WI38 (cell line): Measurements from ENCODE around the gene DPP10.

Experiments
- H3K4me3 ChIP-seq: 2 replicates; pipeline ENCODE4 v1.5.1; 2011; ENCODE audit warnings: low read depth, mild to moderate bottlenecking, control low read depth, low read length
- TF ChIP-seq, protein P1 (sequence below): IDR thresholded peaks from 2 replicates; pipeline ENCODE4 v1.5.1; 2012; ENCODE audit warnings: low read depth, mild to moderate bottlenecking, control low read depth, low read length

The DPP10 gene

DNA sequence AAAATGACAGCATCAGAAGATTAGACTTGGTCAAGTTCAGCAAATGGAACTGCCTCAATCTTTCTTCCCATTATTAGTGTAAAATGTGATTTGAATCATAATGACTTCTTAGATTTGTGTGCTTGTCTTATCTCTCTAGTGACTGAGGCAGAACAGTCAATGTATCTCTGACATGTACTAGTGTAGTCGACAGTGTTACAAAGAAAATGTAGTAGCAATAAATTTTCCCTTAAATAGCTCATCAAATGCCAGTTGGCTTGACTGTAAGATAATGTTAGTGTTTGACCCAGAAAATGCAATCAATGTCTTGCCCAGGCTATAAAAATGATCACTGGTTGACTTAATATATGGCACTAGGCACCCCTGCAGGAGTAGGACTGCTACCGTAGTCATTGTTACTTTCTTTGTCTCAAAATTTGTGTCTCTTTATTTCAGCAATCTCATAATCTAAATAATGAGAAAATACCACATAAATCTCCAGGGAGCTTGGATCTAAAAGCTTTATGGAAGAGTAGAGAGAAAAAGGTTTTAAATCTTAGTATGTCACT, 1336.7 kb downstream of the DPP10 start:
- H3K4me3 ChIP-seq: no peak overlapping the region
- TF ChIP-seq, protein P1, sequence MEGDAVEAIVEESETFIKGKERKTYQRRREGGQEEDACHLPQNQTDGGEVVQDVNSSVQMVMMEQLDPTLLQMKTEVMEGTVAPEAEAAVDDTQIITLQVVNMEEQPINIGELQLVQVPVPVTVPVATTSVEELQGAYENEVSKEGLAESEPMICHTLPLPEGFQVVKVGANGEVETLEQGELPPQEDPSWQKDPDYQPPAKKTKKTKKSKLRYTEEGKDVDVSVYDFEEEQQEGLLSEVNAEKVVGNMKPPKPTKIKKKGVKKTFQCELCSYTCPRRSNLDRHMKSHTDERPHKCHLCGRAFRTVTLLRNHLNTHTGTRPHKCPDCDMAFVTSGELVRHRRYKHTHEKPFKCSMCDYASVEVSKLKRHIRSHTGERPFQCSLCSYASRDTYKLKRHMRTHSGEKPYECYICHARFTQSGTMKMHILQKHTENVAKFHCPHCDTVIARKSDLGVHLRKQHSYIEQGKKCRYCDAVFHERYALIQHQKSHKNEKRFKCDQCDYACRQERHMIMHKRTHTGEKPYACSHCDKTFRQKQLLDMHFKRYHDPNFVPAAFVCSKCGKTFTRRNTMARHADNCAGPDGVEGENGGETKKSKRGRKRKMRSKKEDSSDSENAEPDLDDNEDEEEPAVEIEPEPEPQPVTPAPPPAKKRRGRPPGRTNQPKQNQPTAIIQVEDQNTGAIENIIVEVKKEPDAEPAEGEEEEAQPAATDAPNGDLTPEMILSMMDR: no peak

DNA sequence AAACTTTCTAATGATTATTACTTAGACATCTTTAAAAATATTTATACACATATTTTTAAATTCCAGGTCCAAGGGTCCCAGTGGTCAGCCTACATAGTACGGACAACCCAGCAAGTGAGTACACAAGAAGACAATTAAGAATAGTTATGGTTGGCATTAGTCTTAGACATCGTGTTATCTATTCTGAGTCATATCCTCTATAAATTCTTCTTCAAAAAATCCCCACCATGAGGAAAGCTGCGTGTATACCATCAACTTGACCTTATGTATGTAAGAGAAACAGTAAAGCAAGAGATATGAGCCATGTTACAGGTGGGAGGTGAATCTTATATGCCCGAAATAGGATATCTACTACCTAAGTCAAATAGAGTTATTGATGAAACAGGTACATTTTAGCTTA, 1339.8 kb downstream of the DPP10 start:
- TF ChIP-seq, protein P1: no peak
- H3K4me3 ChIP-seq: no peak overlapping the region

DNA sequence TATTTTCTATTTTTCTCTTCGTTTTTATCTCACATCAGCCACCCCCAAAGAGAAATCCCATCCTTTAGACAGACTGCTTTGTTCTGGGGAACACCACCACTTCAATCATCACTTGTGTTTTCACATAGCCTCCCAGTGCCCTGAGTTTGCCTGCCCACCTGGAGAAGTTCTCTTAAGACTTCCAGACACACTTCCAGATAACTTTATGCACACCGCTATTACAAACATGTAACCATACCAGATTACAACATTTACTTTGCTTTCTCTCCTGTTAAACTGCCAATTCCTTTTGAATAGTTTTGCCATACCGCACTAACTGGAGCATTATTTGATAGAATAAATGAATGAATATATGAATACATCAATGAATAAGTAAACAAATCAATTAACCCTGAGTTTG, 1353.6 kb downstream of the DPP10 start:
- TF ChIP-seq, protein P1: no peak
- H3K4me3 ChIP-seq: no peak overlapping the region

DNA sequence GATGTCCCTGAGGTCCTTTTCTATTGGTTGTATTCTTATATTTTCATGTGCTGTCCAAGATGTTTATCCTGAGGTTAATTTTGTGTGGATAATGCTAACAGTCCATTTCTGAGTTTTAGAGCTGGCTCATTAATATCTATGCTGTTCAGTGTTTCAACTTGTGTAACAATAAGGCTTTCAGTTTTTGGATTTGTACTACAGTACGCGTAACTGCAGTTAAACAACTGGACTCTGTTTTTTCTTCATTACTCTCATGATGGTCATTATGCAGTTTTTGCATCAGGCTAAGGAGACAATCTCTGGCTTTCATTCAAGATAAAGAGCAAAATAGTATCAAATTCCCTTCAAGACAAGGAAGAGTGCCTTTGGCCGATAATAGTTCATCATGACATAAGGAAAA, 1364.8 kb downstream of the DPP10 start:
- TF ChIP-seq, protein P1: no peak
- H3K4me3 ChIP-seq: no peak overlapping the region

DNA sequence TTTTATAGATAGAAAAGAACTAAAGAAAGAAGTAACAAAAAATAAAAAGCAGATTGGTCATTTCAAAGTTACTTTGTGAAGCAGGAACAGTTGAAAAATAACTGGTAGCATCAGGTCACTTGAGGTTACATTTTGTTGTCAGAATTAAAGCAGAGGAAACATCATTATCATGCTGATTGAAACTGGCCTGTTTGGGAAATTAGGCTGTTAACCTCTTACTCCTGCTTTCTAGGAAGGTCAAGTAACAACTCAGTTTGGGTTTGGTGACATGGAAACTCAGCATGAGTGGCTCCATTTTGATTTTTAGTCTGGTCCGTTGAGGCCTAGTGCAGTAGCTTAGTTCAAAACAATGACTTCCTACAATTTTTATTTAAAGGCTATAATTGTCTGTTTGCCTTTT, 1383.5 kb downstream of the DPP10 start:
- no peak overlapping the region for H3K4me3 ChIP-seq
- TF ChIP-seq, protein P1: no peak

DNA sequence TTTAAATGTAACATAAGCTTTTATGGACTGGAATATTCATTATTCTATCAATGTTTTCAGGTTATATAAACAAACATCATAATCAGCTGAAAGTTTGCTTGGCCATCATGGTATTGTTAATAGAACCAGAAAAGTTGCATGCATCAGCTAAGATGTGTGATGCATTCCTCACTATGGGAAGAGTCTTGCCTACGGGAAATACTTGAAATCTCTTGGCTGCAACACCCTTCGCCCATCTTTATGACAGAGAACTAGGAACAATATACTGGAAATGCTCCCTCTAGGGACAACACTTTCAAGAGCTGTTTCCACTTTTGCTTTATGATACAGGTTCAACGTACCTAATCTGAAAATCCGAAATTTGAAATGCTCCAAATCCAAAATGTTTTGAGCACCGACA, 1390.8 kb downstream of the DPP10 start:
- H3K4me3 ChIP-seq: no peak overlapping the region
- TF ChIP-seq, protein P1: no peak

DNA sequence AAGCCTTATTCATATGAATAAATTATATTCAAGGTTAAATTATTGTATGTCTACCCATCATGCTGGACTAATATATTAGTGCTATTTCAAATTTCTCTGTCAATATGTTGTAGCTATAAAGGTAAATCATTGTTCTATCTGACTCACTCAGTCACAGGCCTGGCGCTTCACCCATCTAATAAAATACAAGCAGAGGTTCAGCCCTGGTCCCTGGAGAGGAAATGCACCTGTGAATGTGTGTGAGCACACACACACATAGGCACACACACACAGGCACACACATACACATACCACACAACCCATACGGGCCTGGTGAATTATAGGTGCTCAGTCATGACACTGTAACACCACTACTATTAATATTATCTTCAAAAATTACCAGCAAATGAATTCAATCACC, 1396.1 kb downstream of the DPP10 start:
- no peak overlapping the region for H3K4me3 ChIP-seq
- TF ChIP-seq, protein P1: no peak
